Astrocyte of the hippocampus (primary cell): Measurements from ENCODE around the gene HOXB1.
A peak's percentile ranks its signal among the peaks of the same experiment; 100 is the strongest.

Source experiments
- DNase-seq: peaks from one replicate; pipeline ENCODE4 v3.0.0; 2011; ENCODE audit warnings: low read depth, low spot score

HOXB1 gene

DNA sequence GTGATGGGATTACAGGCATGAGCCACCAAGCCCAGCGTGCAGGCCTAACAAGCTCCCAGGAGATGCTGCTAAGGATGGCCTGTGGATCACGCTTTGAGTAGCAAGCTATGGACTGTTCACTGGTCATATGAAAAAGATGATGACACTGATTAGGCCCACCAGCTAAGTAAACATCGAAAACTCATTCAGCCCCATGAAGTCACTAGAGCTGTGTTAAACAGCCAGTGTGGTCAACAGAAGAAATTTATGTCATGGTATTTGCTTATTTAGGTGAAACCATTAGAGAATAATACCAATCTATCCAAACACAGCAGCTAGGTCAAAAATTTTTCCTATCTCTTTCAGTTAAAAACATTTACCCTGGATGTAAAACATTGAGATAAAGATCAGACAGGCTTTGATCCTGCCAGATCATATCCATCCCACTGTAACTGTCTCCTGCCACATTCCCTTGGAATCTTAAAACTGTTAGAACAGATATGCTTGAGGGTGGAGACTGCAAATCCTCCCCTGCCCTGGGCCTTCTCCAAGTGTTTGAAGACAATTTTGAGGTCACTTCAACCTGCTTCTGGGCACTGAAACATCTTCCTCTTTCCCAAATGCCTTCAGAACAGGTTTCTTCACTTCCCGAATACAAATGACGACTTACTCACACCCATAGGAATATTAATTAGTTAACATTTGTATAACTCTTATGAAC is 30.9 kb downstream of the HOXB1 start:
- DNase-seq: no peak

- DNase-seq: no peak
These were observed 31.6 kb downstream of the HOXB1 start for GRCh38 chr17:48499248-48499647.

DNA sequence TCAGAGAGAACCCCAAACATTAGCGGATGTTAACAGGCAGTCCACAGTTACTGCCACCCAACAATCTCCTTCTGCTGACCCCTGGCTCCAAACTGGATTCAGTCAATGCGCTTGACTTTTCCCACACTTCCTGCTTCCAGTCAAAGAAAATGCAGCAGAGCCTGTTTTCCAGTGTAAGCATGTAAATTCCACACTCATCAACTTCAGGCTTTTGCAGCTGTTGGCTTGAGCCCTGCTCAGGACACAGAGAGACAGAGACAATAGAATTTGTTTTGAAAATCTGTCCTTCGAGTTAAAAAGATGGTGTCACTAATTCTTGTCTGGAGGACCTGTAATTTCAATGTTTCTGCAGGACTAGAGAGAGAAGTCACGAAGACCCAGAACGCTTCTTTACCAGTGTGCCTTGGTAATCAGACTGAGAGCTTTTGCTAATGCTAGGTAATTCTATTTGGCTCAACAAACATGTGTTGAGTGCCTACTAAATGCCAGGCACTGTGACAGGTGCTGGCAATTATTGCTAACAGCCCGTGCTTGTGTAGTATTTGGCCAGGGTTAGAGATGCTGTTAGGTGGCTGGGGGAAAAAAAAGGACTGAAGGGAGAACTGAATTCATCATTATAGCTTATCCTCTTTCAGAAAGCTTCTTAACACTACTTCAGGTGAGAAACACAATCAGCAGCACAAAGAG is 32.5 kb downstream of the HOXB1 start:
- no peak for DNase-seq

DNA sequence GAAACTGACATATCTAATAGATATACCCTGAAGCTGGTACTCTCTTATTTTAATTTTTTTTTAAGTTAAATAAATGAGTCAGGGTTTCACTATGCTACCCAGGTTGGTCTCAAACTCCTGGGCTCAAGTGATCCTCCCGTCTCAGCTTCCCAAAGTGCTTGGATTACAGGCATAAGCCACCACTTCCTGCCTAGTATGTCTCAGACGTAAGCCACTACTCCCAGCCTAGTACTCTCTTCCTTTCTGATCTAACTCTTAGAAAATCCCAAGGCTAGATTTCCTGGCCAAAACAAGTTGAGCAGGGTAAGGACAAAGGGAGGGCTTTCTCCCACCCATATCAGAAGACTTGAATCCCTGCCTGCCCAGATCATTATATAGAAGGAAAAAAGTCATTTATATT is 33.7 kb downstream of the HOXB1 start:
- DNase-seq: no peak

- DNase-seq: peak; percentile 75
These were observed 36.5 kb downstream of the HOXB1 start for GRCh38 chr17:48494335-48494734.

DNA sequence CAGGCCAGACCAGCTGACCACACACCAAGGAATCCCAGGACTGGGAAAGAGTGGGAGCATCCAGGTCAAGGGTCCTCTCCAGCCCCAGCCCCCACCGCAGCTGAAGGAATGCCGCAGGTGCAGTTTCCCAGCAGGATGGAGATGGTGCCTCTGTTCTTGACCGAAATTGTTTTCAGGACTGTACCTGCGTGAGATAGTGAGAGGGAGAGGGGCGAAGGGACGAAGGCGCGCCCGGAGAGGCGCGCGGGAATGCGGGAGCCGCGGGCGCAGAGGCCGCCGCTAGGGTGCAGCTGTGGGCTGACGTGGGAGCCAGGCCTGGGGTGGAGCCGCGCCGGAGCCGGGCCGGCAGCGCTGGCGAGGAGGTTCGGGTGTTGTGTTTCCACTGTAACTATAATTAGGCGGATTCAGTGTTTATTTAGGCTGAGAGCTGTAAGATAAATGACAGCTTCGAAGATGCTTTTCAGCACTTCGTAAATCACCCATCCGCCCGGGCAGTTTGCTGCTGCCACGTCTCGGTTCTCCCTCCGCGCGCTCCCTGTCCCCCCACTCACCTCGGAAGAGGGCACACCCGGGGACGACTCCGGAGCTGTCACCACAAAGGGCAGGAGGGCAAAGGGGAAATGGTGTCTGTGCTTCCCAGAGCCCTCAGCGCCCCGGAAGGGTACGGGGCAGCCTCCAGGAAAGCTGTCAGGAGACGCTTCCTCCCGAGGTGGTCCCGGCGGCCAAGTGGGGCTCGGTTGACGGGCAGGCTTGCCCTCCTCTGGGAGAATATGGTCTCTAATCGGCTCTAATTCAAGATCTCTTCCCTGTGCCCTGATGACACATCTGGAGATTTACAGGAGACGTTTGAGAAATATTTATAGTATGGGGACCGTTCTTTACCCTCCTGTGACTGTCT is 38.2 kb downstream of the HOXB1 start:
- DNase-seq: peak; percentile 92

DNA sequence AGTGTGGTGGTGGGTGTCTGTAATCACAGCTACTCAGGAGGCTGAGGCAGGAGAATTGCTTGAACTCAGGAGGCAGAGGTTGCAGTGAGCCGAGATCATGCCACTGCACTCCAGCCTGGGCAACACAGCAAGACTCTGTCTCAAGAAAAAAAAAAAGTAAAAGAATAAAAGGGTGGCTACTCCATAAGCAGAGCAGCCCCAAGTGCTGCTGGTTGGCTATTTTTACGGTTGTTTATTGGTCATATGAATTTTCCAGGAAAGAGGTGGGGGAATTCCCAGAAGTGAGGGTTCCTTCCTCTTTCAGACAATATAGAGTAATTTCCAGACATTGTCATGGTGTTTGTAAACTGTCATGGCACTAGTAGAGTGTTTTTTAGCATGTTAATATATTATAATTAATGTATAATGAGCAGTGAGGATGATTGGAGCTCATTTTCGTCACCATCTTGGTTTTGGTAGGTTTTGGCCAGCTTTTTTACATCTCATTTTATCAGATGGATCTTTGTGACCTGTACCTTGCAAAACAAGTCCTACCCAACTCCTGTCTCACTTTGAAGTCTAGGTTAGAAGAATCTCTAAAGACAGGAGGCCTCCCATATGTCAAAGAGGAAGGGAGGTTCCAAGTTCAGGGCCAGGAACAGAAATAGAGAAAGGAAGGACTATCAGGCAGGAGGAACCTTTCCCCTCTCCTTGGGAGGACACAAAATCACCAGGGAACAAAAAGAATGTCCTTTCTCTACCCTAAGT is 39.1 kb downstream of the HOXB1 start:
- DNase-seq: no peak

DNA sequence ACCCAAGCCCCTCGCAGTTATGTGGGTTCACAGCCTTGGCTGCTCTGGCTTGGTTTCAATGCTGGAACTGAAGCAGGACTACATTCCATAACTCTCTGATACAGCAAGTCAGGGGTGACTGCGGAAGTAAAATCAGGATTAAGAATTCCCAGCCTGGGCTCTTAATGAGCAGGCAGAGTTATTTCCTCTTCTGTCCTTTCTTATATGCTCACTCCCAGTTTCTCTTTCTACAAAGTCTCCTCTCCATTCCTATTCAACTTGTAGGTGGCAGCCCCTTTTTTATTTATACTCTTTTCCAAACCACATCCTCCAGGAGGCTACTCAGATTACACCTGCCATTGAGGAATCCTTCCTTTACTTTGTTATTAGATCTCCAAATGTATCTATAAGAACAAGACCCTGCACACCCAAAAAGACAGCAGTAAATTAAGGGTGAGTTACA is 40.3 kb downstream of the HOXB1 start:
- DNase-seq: peak; percentile 50

DNA sequence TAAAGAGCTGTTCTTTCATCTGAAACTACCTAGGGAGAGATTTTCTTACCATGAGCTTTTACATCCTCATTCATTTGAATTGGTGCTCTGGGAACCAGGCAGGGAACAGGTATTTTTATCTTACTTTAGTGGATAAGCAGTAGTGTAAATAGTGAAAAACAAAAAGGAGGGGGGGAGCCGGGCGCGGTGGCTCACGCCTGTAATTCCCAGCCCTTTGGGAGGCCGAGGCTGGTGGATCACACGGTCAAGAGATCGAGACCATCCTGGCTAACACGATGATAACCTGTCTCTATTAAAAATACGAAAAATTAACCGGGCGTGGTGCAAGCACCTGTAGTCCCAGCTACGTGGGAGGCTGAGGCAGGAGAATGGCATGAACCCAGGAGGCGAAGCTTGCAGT is 41.0 kb downstream of the HOXB1 start:
- DNase-seq: no peak

GRCh38 chr17:48488548-48489106 is 42.2 kb downstream of the HOXB1 start:
- DNase-seq: no peak

DNA sequence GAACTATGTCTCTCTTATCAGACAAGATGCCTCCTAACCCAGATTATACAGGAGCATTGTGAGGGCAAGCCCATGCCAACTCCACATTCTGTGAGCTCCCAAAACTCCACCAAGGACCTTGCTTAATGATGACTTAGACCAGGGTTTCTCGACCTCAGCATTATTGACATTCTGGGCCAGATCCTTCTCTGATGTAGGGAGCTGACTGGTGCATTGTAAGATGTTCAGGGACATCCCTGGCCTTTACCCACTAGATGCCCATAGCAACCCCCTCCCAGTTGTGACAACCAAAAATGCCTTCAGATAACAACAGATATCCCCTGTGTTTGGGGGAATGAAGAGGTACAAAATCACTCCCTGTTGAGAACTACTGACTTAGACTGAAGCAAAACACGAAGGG is 43.6 kb downstream of the HOXB1 start:
- peak; percentile 44 for DNase-seq

- DNase-seq: peak; percentile 98
These were observed 44.3 kb downstream of the HOXB1 start for GRCh38 chr17:48486557-48486956.

GRCh38 chr17:48484850-48485249 is 46.0 kb downstream of the HOXB1 start:
- DNase-seq: peak; percentile 86

DNA sequence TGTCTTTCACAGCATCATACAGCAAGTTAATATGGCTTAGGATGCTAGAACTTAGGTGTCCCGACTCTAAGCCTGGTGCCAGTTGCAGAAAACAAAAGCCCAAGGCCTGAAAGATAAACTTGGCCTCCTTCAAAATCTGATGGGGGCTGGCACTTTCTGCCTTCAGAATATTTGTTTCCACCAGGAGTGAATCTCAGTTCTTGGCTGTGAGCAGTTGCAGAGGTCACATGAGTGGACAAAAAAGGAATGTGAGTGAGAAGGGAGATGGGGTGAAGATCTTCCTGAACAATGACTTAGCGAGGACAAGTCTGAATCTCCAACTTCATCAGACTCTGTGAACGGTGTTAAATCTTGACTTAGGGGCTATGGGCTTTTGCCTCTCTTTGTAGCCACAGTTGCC is 46.6 kb downstream of the HOXB1 start:
- peak; percentile 66 for DNase-seq

DNA sequence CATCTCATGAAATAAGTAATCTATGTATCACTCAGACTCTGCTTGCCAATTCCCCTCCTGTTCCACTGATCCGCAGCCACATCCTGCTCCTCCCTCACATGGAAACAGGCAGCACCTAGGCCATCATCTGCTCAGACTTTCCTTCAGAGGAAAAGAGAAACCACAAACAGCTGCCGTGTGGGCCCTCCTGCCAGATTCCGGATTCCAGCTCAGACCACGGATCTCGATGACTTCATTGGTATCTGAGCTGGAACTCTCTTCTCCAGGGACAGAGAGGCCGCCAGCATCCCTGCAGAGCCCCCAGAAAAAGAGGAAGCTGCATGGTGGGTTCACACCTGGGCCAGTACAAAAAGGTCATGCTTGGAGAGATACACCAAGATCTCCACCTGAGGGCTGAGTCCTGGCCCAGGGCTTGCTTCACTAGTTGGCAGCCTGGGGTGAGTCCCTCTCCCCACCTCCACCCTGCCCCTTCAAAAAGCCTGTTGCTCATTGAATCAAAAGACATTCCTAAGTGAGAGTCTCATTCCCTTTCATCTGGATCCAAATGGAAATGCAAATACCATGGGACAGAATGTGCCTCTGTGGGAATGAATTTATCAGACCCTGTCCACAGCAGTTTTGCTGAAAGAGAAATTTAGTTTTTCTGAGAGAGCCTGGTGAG is 47.2 kb downstream of the HOXB1 start:
- peak; percentile 99 for DNase-seq

DNA sequence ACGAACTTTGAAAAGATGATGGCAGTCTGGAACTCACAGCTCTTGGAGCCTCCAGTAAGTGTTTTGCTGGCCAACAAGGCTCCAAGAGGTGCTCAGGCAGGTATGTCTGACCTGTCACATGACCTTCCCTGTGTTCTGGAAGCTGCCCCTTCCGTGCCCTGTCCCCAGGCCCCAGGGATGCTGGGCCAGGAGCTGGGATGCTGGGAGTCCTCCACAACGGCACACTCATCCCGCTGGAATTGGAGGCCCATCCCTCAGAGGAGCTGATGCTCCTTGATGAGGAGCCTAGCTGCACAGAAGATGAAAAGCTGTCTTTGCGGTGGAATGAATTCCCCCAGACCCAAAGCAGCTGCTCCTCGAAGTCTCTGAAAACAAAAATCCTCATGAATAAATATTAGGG is 47.8 kb downstream of the HOXB1 start:
- DNase-seq: no peak

- peak; percentile 57 for DNase-seq
These were observed 48.5 kb downstream of the HOXB1 start for GRCh38 chr17:48482301-48482700.

DNA sequence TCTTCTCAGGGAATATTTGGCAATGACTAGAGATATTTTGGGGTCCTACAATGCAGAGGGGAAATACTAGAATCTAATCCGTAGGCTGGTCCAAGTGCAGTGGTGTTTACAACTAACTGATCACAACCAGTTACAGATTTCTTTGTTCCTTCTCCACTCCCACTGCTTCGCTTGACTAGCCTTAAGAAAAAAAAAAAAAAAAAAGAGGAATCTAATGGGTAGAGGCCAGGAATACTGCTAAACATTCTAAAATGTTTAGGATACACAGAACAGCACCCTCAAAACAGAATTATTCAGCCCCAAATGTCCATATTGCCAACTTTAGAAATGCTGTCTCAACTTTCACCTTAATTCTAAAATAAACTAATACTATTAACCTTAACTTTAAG is 51.8 kb downstream of the HOXB1 start:
- DNase-seq: no peak
